DND-41 (cell line): ENCODE results near the gene SERGEF.

ENCODE experiments used
- ATAC-seq: fragments of 200-7000 bp; cut with Tn5 transposase; 3 replicates; pipeline ENCODE4 v1.9.1; 2021; ENCODE audit warnings: low read depth; ENCODE audit not compliant: insufficient read depth
- DNase-seq: peaks from one replicate; pipeline ENCODE4 v3.0.0-alpha.2; 2020
- H2AFZ ChIP-seq: 2 replicates; pipeline ENCODE4 v1.6.0; 2012; ENCODE audit warnings: low read depth, low read length
- H3K27ac ChIP-seq: 2 replicates; pipeline ENCODE4 v1.5.1; 2012; ENCODE audit warnings: low read length, inconsistent platforms
- H3K27me3 ChIP-seq: fragments of 200-600 bp; sonication (generic); 2 replicates; pipeline ENCODE4 v1.6.0; 2012; ENCODE audit warnings: low read length, mild to moderate bottlenecking, inconsistent platforms; ENCODE audit not compliant: insufficient read depth, poor library complexity
- H3K36me3 ChIP-seq: 2 replicates; pipeline ENCODE4 v1.5.1; 2012; ENCODE audit warnings: low read length, inconsistent platforms; ENCODE audit not compliant: insufficient read depth
- H3K4me1 ChIP-seq: 2 replicates; pipeline ENCODE4 v1.5.1; 2012; ENCODE audit warnings: mild to moderate bottlenecking, low read length; ENCODE audit not compliant: insufficient read depth
- H3K4me2 ChIP-seq: 2 replicates; pipeline ENCODE4 v1.6.0; 2012; ENCODE audit warnings: mild to moderate bottlenecking, moderate library complexity, low read length, inconsistent platforms; ENCODE audit not compliant: insufficient read depth
- H3K4me3 ChIP-seq, 2 experiments: fragments of 200-600 bp in 1 of 2; shearing (Covaris generic) in 1 of 2; 2 replicates each; pipeline ENCODE4 v1.5.1; 2012 to 2016; ENCODE audit warnings: inconsistent platforms in 2 of 2, low read length in 2 of 2, mild to moderate bottlenecking in 2 of 2, low read depth in 1 of 2, moderate library complexity in 1 of 2
- H3K79me2 ChIP-seq: 2 replicates; pipeline ENCODE4 v1.6.0; 2012; ENCODE audit warnings: low read length, inconsistent platforms; ENCODE audit not compliant: insufficient read depth
- H3K9ac ChIP-seq: 2 replicates; pipeline ENCODE4 v1.6.0; 2012; ENCODE audit warnings: low read depth, mild to moderate bottlenecking, inconsistent platforms, low read length, moderate library complexity
- H3K9me3 ChIP-seq: 2 replicates; pipeline ENCODE4 v1.5.1; 2012; ENCODE audit warnings: low read length, moderate library complexity, mild to moderate bottlenecking, inconsistent platforms; ENCODE audit not compliant: insufficient read depth, severe bottlenecking
- H4K20me1 ChIP-seq: 2 replicates; pipeline ENCODE4 v1.6.0; 2012; ENCODE audit warnings: low read length; ENCODE audit not compliant: insufficient read depth
- CTCF ChIP-seq: IDR thresholded peaks from 2 replicates; pipeline ENCODE4 v1.5.1; 2012; ENCODE audit warnings: borderline replicate concordance, low read length, moderate library complexity, mild to moderate bottlenecking; ENCODE audit not compliant: poor library complexity, severe bottlenecking; ENCODE audit errors: extremely low read depth
- EZH2 ChIP-seq: IDR thresholded peaks from 3 replicates; pipeline ENCODE4 v1.6.1; 2012; ENCODE audit warnings: borderline replicate concordance, low read depth, mild to moderate bottlenecking, moderate library complexity, low read length, inconsistent platforms; ENCODE audit not compliant: severe bottlenecking

SERGEF gene

GRCh38 chr11:17831883-17832282 is 181.0 kb downstream of the SERGEF start:
- H3K27me3 ChIP-seq, result no peaks in the 10 kb centered on the region
- no peak overlapping the region for H3K9ac ChIP-seq
- no peak for TF ChIP-seq EZH2
- no peak for TF ChIP-seq CTCF
- no peak overlapping the region for H3K4me3 ChIP-seq
- no peaks in the 10 kb centered on the region for H3K36me3 ChIP-seq
- H4K20me1 ChIP-seq, result no peaks in the 10 kb centered on the region; the same call in 1 of the 2 replicates
- no peaks in the 10 kb centered on the region for H3K9me3 ChIP-seq
- ATAC-seq (no peak), DNase-seq (no peak)
- no peak overlapping the region for H3K4me2 ChIP-seq
- no peak overlapping the region for H3K27ac ChIP-seq
- no peak overlapping the region for H2AFZ ChIP-seq
- H3K4me1 ChIP-seq, result no peaks in the 10 kb centered on the region
- no peaks in the 10 kb centered on the region for H3K79me2 ChIP-seq

- Histone ChIP-seq H3K9ac (no peak overlapping the region), H3K27ac (no peak overlapping the region), H3K27me3 (no peaks in the 10 kb centered on the region), H4K20me1 (no peaks in the 10 kb centered on the region), H3K36me3 (no peaks in the 10 kb centered on the region), H2AFZ (no peak overlapping the region), H3K9me3 (no peaks in the 10 kb centered on the region), H3K79me2 (no peaks in the 10 kb centered on the region), H3K4me2 (no peak overlapping the region), H3K4me1 (no peaks in the 10 kb centered on the region), H3K4me3 (no peak overlapping the region)
- TF ChIP-seq EZH2 (no peak), CTCF (no peak)
- no peak for DNase-seq
- ATAC-seq, result no peak
Measured at GRCh38 chr11:17831228-17831627, 181.6 kb downstream of the SERGEF start.

- Histone ChIP-seq H3K4me1 (no peaks in the 10 kb centered on the region), H3K27me3 (no peaks in the 10 kb centered on the region), H3K4me2 (no peak overlapping the region), H3K27ac (no peak overlapping the region), H3K9me3 (no peaks in the 10 kb centered on the region), H3K4me3 (no peak overlapping the region), H3K79me2 (no peaks in the 10 kb centered on the region), H3K36me3 (no peaks in the 10 kb centered on the region), H4K20me1 (no peaks in the 10 kb centered on the region), H3K9ac (no peak overlapping the region), H2AFZ (no peak overlapping the region)
- ATAC-seq (no peak), DNase-seq (no peak)
- no peak for TF ChIP-seq CTCF
- TF ChIP-seq EZH2, result no peak
Measured at GRCh38 chr11:17828311-17828751, 184.5 kb downstream of the SERGEF start.

GRCh38 chr11:17827006-17827405 is 185.8 kb downstream of the SERGEF start:
- Histone ChIP-seq H3K4me1 (no peaks in the 10 kb centered on the region), H3K9ac (no peak overlapping the region), H3K9me3 (no peaks in the 10 kb centered on the region), H2AFZ (no peak overlapping the region), H3K36me3 (no peaks in the 10 kb centered on the region), H3K4me3 (no peak overlapping the region), H3K27ac (no peak overlapping the region), H3K79me2 (no peaks in the 10 kb centered on the region), H4K20me1 (no peaks in the 10 kb centered on the region), H3K4me2 (no peak overlapping the region), H3K27me3 (no peaks in the 10 kb centered on the region)
- ATAC-seq (no peak), DNase-seq (no peak)
- TF ChIP-seq EZH2, result no peak
- TF ChIP-seq CTCF, result peak; percentile 43
